HG03354 (cell line): ENCODE measurements around the gene HARS1.
A peak's percentile ranks its signal among the peaks of the same experiment; 100 is the strongest.
"Not testable (repeated sequence)": the region's sequence is repeated elsewhere in the genome, so short reads cannot be mapped to it uniquely, and the experiment has no call there.

Experiments
- ATAC-seq: cut with Tn5 transposase; IDR thresholded peaks from one replicate; pipeline ENCODE4 v1.9.1; 2021; ENCODE audit warnings: mild to moderate bottlenecking; ENCODE audit not compliant: unreplicated experiment, poor library complexity, severe bottlenecking

Gene HARS1

GRCh38 chr5:140678993-140679392 lies 12.2 kb downstream of the HARS1 start:
- no peak for ATAC-seq

GRCh38 chr5:140677947-140678346 lies 13.2 kb downstream of the HARS1 start:
- peak; percentile 75 for ATAC-seq

GRCh38 chr5:140674629-140675028 lies 16.5 kb downstream of the HARS1 start:
- ATAC-seq = no peak

GRCh38 chr5:140674211-140674610 lies 17.0 kb downstream of the HARS1 start:
- ATAC-seq = no peak

- ATAC-seq = no peak
Measured at GRCh38 chr5:140673187-140673976, 17.8 kb downstream of the HARS1 start, which contains the start of gene DND1. DND1 (minus strand) TSS chr5:140673576; CDS start chr5:140673542, 34 bp downstream.

- ATAC-seq = no peak
Measured at GRCh38 chr5:140672455-140673186, 18.5 kb downstream of the HARS1 start.

- ATAC-seq = no peak
Measured at GRCh38 chr5:140671472-140672125, 19.6 kb downstream of the HARS1 start.

- ATAC-seq = not testable (repeated sequence)
Measured at GRCh38 chr5:140671035-140671434, 20.1 kb downstream of the HARS1 start.

GRCh38 chr5:140664359-140665119 lies 26.6 kb downstream of the HARS1 start, which contains the start of gene WDR55:
WDR55 (plus strand) TSS chr5:140664904; CDS start chr5:140664913, 9 bp downstream.
- ATAC-seq = peak; percentile 98

- no peak for ATAC-seq
Measured at GRCh38 chr5:140664030-140664358, 27.2 kb downstream of the HARS1 start.

GRCh38 chr5:140660371-140660770 lies 30.8 kb downstream of the HARS1 start:
- ATAC-seq = not testable (repeated sequence)

- no peak for ATAC-seq
Measured at GRCh38 chr5:140658870-140659269, 32.3 kb downstream of the HARS1 start.

- ATAC-seq = peak; percentile 44
Measured at GRCh38 chr5:140647042-140647419, 44.1 kb downstream of the HARS1 start.

- no peak for ATAC-seq
Measured at GRCh38 chr5:140642718-140643117, 48.5 kb downstream of the HARS1 start.

GRCh38 chr5:140641716-140642115 lies 49.5 kb downstream of the HARS1 start:
- no peak for ATAC-seq

GRCh38 chr5:140639148-140639981 lies 51.8 kb downstream of the HARS1 start, which contains the start of gene TMCO6:
TMCO6 (plus strand) TSS chr5:140639451; CDS start chr5:140639528, 77 bp downstream.
- ATAC-seq = peak; percentile 96

GRCh38 chr5:140638898-140639147 lies 52.3 kb downstream of the HARS1 start:
- ATAC-seq = not testable (repeated sequence)

- no peak for ATAC-seq
Measured at GRCh38 chr5:140637371-140638100, 53.6 kb downstream of the HARS1 start.
